IMR-90 (cell line): ENCODE data around the gene KDM8. TPM values are rescaled to one million over a fixed set of nuclear protein-coding genes. Genes with fewer than 3 reads are reported as not detected.

ENCODE experiments used
- ATAC-seq: fragments of 200-7000 bp; cut with Tn5 transposase; 2 replicates; pipeline ENCODE4 v1.9.1; 2020; ENCODE audit warnings: low read depth, mild to moderate bottlenecking, moderate library complexity
- BruUV-seq: library from RNA; stranded (reverse); fragments of 400-500 nt; replicated peaks from 2 replicates; lab custom pipeline; 2021; lab: Mats Ljungman, UMichigan
- CTCF ChIA-PET: fragments of 300-600 bp; formaldehyde crosslinking; extraction: SDS; loops from one replicate; lab custom pipeline; 2021; ENCODE audit warnings: antibody characterized with exemption; lab: Yijun Ruan, JAX
- POLR2A ChIA-PET: fragments of 300-600 bp; sonication (Branson Sonifier 250); formaldehyde crosslinking; loops from one replicate; lab custom pipeline; 2022; ENCODE audit warnings: antibody characterized with exemption; ENCODE audit not compliant: unreplicated experiment; lab: Charles Lee
- DNase-seq: peaks from one replicate; pipeline ENCODE4 v3.0.0; 2013
- H2AFZ ChIP-seq: replicated peaks from 2 replicates; pipeline ENCODE3; 2013; ENCODE audit warnings: low read length, mild to moderate bottlenecking; ENCODE audit not compliant: poor library complexity
- H2AK5ac ChIP-seq: 2 replicates; pipeline ENCODE4 v1.6.1; 2013; ENCODE audit warnings: low read depth, low read length, inconsistent platforms
- H2AK9ac ChIP-seq: replicated peaks from 2 replicates; pipeline ENCODE3; 2013; ENCODE audit warnings: mild to moderate bottlenecking, low read depth, low read length, moderate library complexity; ENCODE audit not compliant: poor library complexity
- H2BK120ac ChIP-seq: 2 replicates; pipeline ENCODE4 v1.6.1; 2013; ENCODE audit warnings: low read depth, low read length, inconsistent platforms
- H2BK15ac ChIP-seq: 3 replicates; pipeline ENCODE4 v1.6.1; 2013; ENCODE audit warnings: low read depth, low read length, inconsistent platforms
- H2BK20ac ChIP-seq: 2 replicates; pipeline ENCODE4 v1.6.1; 2013; ENCODE audit warnings: low read depth, mild to moderate bottlenecking, inconsistent platforms, low read length, moderate library complexity
- H2BK5ac ChIP-seq: 2 replicates; pipeline ENCODE4 v1.6.1; 2013; ENCODE audit warnings: mild to moderate bottlenecking, low read depth, low read length, inconsistent platforms; ENCODE audit not compliant: poor library complexity, severe bottlenecking
- H3K14ac ChIP-seq: replicated peaks from 2 replicates; pipeline ENCODE4 v1.6.1; 2013; ENCODE audit warnings: low read depth, low read length, inconsistent platforms
- H3K18ac ChIP-seq: 2 replicates; pipeline ENCODE4 v1.6.1; 2013; ENCODE audit warnings: low read depth, low read length, control low read depth
- H3K23ac ChIP-seq: 2 replicates; pipeline ENCODE4 v1.6.1; 2013; ENCODE audit warnings: low read depth, low read length, inconsistent platforms
- H3K27ac ChIP-seq: 2 replicates; pipeline ENCODE4 v1.5.1; 2013; ENCODE audit warnings: mild to moderate bottlenecking, control low read depth, low read length; ENCODE audit not compliant: insufficient read depth
- H3K27me3 ChIP-seq: 2 replicates; pipeline ENCODE4 v1.6.1; 2013; ENCODE audit warnings: low read length; ENCODE audit not compliant: control insufficient read depth, insufficient read depth
- H3K36me3 ChIP-seq: 2 replicates; pipeline ENCODE4 v1.6.1; 2013; ENCODE audit warnings: low read length, mixed read lengths; ENCODE audit not compliant: control insufficient read depth, insufficient read depth
- H3K4ac ChIP-seq: 2 replicates; pipeline ENCODE4 v1.6.1; 2013; ENCODE audit warnings: low read depth, low read length, inconsistent platforms
- H3K4me1 ChIP-seq: 2 replicates; pipeline ENCODE4 v1.6.1; 2013; ENCODE audit warnings: low read length, mixed read lengths; ENCODE audit not compliant: control insufficient read depth, insufficient read depth
- H3K4me2 ChIP-seq: 2 replicates; pipeline ENCODE4 v1.6.1; 2013; ENCODE audit warnings: low read depth, mild to moderate bottlenecking, control low read depth, low read length, moderate library complexity
- H3K4me3 ChIP-seq: 2 replicates; pipeline ENCODE4 v1.5.1; 2013; ENCODE audit warnings: low read depth, mild to moderate bottlenecking, control low read depth, low read length, moderate library complexity; ENCODE audit not compliant: insufficient read depth
- H3K56ac ChIP-seq: 2 replicates; pipeline ENCODE4 v1.6.1; 2013; ENCODE audit warnings: low read length, inconsistent platforms; ENCODE audit not compliant: insufficient read depth; ENCODE audit errors: extremely low read depth
- H3K79me1 ChIP-seq, 2 experiments: 2 replicates each; pipeline ENCODE4 v1.6.1; 2013; ENCODE audit warnings: low read length in 2 of 2, inconsistent platforms in 1 of 2, low read depth in 1 of 2
- H3K9ac ChIP-seq: 2 replicates; pipeline ENCODE4 v1.6.1; 2013; ENCODE audit warnings: low read depth, low read length, control low read depth
- H3K9me1 ChIP-seq: 2 replicates; pipeline ENCODE4 v1.6.1; 2013; ENCODE audit warnings: low read length, inconsistent platforms; ENCODE audit not compliant: insufficient read depth
- H3K9me3 ChIP-seq: 2 replicates; pipeline ENCODE4 v1.6.1; 2013; ENCODE audit warnings: low read length; ENCODE audit not compliant: control insufficient read depth, insufficient read depth
- H4K20me1 ChIP-seq: 2 replicates; pipeline ENCODE4 v1.6.1; 2013; ENCODE audit warnings: low read length, inconsistent platforms; ENCODE audit not compliant: insufficient read depth
- H4K5ac ChIP-seq: 2 replicates; pipeline ENCODE4 v1.6.1; 2013; ENCODE audit warnings: mild to moderate bottlenecking, low read depth, low read length, control low read depth
- H4K8ac ChIP-seq, 2 experiments: 2 replicates each; pipeline ENCODE4 v1.6.1; 2013; ENCODE audit warnings: low read depth in 2 of 2, low read length in 2 of 2, control low read depth in 1 of 2, inconsistent platforms in 1 of 2
- H4K91ac ChIP-seq: 2 replicates; pipeline ENCODE4 v1.6.1; 2013; ENCODE audit warnings: low read depth, low read length, inconsistent platforms; ENCODE audit not compliant: insufficient read depth
- ELK1 ChIP-seq: fragments of 150-350 bp; IDR thresholded peaks from 2 replicates; pipeline ENCODE4 v1.6.1; 2016; ENCODE audit warnings: low read depth, mild to moderate bottlenecking, low read length, moderate library complexity, borderline replicate concordance
- RCOR1 ChIP-seq: IDR thresholded peaks from 2 replicates; pipeline ENCODE4 v1.6.1; 2012; ENCODE audit warnings: mild to moderate bottlenecking, low read length, improper control_type of control experiment; ENCODE audit not compliant: insufficient replicate concordance
- WGBS, 2 experiments: methylation state at CpG; one replicate each; pipeline versions ENCODE4 v1.1.5 to v1.1.7; 2013; ENCODE audit warnings: missing lambda C conversion rate in 2 of 2; ENCODE audit not compliant: insufficient read length in 1 of 2; ENCODE audit errors: extremely low coverage in 2 of 2; 5-methylcytosine and 5-hydroxymethylcytosine counted together
- dilution Hi-C: fragments of 300-500 bp; cut with HindIII; formaldehyde crosslinking; loops from one replicate; pipeline ENCODE4 v1.14.3; 2018; ENCODE audit warnings: low sequenced_read_pairs; ENCODE audit not compliant: unreplicated experiment
- in situ Hi-C: fragments of 300-500 bp; cut with MboI; formaldehyde crosslinking; loops from 3 replicates; pipeline ENCODE4 v1.14.3; 2019; ENCODE audit warnings: low sequenced_read_pairs, inconsistent platforms, mixed read lengths
- intact Hi-C: fragments of 100-400 bp; cut with micrococcal nuclease; formaldehyde crosslinking; loops from 2 replicates; pipeline ENCODE4 v1.10.0; 2022
- polyA plus RNA-seq, 3 experiments: library from polyadenylated mRNA; depleted of rRNA; stranded (reverse); fragments of >200 nt; gene quantifications; 2 replicates each; pipeline ENCODE4 v1.2.3, GENCODE V29; 2012; ENCODE audit warnings: low replicate concordance in 1 of 3
- total RNA-seq: library from RNA; depleted of rRNA; stranded (reverse); fragments of >200 nt; gene quantifications from 2 replicates; pipeline ENCODE4 v1.2.3, GENCODE V29; 2012

The KDM8 gene
- total and polyA plus RNA-seq, 2 of the 4 experiments (the other 2 are of a cell fraction), result 3.2 to 3.8 TPM

GRCh38 chr16:27218756-27219155 lies 15.4 kb downstream of the KDM8 start:
- no peak overlapping the region for H3K4ac ChIP-seq
- H4K5ac ChIP-seq, result no peak overlapping the region
- H3K23ac ChIP-seq, result no peak overlapping the region
- H3K79me1 ChIP-seq, result peaks cover 0 to 7% of the 10 kb centered on the region in 2 experiments; a peak in 1 of 4 replicates
- ATAC-seq (no peak), DNase-seq (no peak)
- no peaks in the 10 kb centered on the region for H3K9me3 ChIP-seq
- H2AK5ac ChIP-seq, result no peak overlapping the region
- no peaks in the 10 kb centered on the region for H3K27me3 ChIP-seq
- H3K9me1 ChIP-seq, result peaks cover 18% of the 10 kb centered on the region
- H3K4me1 ChIP-seq, result peaks cover 24% of the 10 kb centered on the region
- intact Hi-C loops, result no loop called here
- H3K56ac ChIP-seq, result no peak overlapping the region
- no peak overlapping the region for H2BK120ac ChIP-seq
- no TSS peak for BruUV-seq
- no peak overlapping the region for H3K9ac ChIP-seq
- peaks cover 9% of the 10 kb centered on the region; the same call in 1 of the 2 replicates for H3K36me3 ChIP-seq
- H3K27ac ChIP-seq, result no peak overlapping the region
- H2BK20ac ChIP-seq, result no peak overlapping the region
- no peaks in the 10 kb centered on the region; the same call in 1 of the 2 replicates for H4K20me1 ChIP-seq
- in situ Hi-C loops, result no loop called here
- no peak overlapping the region for H3K18ac ChIP-seq
- no peak overlapping the region for H3K14ac ChIP-seq
- no peak overlapping the region for H4K8ac ChIP-seq
- H4K91ac ChIP-seq, result no peak overlapping the region
- no peak overlapping the region for H3K4me3 ChIP-seq
- H3K4me2 ChIP-seq, result no peak overlapping the region
- dilution Hi-C loops, result no loop called here
- ChIA-PET CTCF (no interaction called here), POLR2A (no interaction called here)
- no peak overlapping the region for H2AFZ ChIP-seq
- no peak overlapping the region for H2AK9ac ChIP-seq
- no peak overlapping the region for H2BK15ac ChIP-seq
- WGBS, 2 experiments, result no CpG with 5 or more reads among the region's 9 CpGs
- no peak overlapping the region for H2BK5ac ChIP-seq
- TF ChIP-seq ELK1, result no peak
- no peak for TF ChIP-seq RCOR1
